ENCODE data around the gene ARHGDIA.
"Not testable (repeated sequence)": the region's sequence is repeated elsewhere in the genome, so short reads cannot be mapped to it uniquely, and the experiment has no call there.

The ARHGDIA gene

DNA sequence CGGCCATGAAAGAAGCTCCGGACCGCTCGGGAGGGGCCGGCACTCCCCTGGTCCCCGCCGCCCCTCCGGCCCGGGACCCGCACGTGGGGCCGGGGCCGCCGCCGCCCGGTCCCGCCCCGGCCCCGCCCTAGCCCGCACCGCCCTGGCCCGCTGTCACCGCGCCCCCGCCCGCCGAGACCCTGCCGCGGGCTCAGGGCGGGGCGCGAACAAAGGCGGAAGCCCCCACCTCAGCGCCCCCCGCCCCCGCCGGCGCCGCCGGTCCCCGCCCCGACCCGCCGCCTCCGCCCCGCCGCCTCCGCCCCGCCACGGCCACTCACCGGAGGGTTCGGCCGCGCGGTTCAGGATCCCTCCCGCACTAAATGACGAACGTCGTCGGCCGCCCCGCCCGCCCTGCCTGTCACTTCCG, at the start of gene ARHGDIA:
Gene ARHGDIA (minus strand): TSS at position 357 of the 406 bp plus-strand sequence. CDS start 1,407 bp downstream, outside the sequence.
- DNase-seq: no peak

DNA sequence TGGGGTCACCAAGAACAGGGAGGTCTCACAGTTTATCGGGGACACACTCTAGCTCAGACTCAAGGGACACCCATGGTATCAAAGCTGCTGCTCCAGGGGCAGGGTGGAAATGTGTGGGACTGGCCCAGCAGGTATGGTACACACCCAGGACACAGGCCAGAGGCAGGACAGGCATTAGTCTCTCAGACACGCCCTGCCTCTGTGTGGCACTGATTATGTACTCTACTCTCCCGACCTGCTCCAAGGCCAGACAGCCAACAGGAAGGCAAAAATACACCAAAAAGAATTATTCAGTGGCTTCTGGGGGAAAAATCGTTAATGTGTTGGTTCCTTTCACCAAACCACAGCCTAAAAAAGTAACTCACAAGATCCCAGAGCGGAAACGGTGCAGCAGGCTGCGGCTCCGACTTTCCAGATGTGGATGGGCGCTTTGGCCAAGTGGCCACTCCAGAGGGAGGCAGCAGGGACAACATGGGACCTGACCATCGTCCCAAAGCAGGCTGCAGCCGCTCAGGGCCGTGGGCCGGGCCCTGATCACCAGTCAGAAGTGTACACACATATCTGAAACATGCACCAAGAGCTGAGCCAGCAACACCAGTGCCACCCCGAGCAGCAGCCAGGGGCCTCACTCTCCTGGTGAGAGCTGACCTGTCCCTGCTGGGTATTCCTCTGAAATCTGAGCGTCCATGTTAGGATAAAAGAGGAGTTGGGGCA, 47.9 kb upstream of the ARHGDIA start:
- no peak for DNase-seq

DNA sequence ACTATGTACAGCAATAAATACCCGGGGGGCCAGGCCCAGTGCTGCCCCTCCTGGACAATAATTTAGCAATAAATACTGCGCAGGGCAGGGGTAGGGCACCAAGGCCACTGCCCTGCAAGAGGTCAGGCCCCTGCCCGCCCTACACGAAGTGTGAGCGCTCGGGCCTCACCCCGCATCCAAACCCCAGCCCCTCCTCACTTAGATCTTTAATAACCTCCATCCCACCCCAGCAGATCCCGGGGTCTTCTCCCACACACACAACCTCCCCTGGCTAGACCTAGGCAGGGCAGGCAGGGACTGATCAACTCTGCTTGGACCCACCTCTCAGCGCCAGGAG, 47.2 kb upstream of the ARHGDIA start:
- DNase-seq: not testable (repeated sequence)

DNA sequence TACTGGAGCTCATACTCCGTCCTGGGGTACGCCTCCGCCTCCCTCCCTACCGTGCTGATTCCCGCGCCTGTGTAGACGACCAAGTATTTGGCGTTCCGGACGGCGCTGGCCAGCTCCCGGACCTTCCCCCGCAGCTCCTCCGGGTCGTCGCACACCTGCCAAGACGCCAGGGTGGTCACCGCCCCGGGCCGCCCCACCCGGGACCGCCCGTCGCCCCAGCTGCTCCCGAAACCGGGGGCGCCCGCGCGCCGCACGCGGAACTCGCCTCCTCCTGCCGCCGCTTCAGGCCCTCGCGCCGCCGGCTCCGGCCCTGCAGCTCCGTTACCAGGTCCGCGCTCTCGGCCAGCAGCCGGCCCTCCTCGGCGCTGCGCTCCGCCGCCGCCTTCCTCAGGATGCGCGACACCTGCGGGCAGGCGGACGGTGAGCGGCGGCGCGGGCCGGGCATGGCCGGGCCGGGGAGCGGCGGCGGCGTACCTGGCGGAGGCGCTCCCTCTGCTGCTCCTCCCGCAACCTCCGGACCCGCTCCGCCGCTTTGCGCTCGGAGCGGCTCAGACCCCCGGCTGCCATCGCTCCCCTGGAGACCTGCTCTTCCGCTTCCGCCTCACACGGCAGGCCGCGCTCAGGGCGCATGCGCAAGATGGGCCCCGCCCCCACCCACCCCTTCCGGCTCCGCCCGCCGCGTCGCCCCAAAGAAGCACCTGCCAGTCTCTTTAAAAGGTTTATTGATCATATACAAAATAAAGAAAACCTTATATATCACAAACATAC, 46.6 kb upstream of the ARHGDIA start, which contains the start of gene SIRT7:
Gene SIRT7 (minus strand): TSS at position 612 of the 768 bp plus-strand sequence. CDS start 45 bp downstream, at position 567.
- DNase-seq: peak; percentile 65 to 77

DNA sequence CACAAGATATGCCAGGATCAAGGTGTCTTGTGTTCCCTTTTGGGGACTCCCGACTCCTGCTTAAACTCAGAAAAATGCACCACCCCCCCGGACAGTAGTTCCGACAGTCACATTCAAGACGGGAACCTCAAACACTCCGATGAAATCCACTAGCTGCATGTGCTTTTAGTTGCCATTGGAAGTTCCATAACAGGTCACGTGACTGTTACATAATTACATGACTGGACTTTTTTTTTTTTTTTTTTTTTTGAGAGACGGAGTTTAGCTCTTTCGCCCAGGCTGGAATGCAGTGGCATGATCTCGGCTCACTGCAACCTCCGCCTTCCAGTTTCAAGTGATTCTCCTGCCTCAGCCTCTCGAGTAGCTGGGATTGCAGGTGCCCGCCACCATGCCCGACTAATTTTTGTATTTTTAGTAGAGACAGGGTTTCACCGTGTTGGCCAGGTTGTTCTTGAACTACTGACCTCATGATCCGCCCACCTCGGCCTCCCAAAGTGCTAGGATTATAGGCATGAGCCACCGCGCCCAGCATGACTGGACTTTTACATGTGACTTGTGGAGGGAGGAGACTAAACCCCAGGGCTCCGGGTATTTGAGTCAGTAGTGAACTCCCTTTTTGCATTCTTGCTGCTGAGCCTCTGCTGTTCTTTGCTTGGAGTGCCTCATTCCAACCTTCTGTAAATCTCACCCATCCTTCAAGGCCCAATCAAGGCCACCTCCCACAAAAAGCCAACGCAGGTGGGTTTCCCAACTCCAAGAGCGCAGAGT, 45.3 kb upstream of the ARHGDIA start:
- no peak for DNase-seq

DNA sequence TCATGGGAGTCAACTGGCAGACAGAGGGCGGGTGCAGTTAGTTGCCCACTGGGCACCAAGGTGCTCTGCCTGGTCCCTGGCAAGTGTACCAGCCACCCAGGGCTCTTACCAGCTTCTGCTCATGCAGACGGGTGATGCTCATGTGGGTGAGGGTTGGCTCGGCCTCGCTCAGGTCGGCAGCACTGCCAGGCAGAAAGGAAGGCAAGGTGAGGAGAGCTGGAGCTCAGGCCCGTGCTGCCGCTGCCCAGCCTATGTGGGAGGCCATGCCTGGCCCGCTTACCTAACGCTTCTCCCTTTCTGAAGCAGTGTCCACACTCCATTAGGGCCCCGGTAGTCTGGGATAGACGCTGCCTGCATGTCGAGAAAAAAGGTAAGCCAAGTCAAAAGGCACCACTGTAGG, 44.2 kb upstream of the ARHGDIA start:
- no peak for DNase-seq

DNA sequence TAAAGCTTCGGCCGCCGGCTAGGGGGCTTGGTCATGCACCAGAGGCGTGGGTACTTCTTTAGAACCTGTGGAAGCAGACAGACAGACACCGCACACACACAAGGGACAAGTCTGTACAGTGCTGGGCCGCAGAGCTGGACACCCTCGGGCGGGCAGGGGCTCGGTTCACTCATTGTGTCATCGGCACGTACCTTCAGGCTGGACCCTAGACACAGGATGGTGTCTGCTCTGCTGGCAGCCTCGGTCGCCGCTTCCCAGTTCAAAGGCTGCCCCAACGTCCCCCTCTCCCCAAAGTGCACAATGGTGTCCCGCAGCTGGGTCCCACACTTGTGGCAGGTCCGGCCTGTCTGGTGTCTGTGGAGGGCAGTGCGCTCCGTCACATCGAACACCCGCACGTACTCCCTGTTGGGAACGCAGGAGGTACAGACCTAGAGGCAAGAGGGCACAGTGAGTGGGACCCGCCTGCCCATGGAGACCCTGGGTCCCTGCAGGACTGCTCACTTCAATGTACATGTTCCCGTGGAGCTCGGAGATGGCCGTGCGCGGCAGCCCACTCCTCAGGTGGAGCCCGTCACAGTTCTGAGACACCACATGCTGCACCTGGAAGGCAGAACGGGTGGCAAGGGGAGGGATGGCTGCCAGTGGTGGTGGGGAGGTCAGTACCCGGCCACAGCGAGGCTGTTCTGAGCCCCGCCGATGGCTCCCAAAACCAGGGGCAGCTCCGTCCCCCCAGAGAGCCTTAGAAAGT, 43.1 kb upstream of the ARHGDIA start:
- DNase-seq: no peak

DNA sequence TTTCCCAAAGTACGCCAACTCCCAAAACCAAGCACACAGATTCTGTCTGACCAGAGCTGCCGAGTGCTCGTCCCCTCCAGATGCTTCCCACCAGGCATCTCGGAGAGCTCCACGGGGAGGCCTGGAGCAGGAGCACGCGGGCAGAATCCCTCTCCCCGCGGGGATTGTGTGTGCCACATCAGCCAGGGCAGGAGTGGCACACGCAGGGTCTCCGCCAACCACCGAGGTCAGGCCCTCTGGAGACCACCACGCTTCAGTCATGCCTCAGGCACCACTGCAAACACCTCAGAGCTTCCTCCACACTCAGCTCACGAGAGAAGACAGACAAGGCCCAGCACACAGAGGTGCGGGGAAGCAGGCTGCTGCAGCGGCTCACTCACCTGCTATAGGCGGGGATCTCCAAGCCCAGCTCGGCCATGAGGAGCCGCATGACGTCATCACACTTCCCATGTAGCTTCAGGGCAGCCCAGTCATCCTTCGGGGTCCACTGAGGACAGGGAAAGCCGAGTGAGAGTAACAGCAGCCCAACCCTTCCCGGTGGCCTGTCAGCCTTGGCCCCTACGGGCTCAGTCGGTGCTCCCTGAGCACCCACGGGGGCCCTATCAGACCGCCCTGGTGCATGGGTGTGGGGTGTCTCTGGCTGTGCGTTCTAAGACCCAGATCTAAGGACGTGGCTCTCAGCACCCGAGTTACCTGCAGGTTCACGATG, 42.4 kb upstream of the ARHGDIA start:
- DNase-seq: no peak

DNA sequence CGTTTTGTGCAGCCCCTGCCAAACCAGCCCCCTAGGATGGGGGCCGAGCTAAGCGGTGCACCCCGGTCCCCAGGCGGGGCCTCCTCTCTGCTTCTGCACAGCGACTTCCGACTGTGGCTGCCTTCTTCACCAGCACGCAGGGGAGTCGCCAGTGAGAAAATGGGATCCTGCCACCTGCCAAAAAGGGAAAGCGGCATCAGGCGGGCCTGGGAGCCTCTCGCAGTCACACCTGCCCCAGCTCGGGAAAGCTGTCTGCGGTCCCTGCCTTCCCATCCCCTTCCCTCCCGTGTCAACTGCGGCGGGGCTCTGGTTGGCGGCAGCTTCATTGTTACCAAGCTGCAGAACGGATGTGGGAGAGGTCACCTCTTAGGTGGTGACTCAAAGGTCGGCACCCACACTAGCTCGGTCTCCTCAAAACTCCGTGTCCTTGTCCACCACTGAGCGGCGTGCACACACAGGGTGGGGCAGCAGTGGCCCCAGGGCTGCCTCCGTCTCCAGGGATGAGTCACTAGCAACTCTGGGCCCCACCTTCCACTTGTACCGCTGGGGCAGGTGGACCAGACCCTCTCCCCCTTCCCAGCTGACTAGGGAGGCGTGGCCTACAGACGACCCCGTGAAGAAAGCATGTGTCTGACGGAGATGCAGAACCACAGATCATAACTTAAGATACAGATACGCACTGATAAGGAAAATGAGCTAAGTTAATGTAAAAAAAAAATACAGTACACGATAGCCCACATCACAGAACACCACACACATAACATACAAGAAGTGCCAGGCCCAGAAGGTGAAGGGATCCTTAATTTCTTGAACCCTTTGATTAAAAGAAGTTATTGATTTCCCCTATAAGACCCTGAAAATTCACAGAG, 41.5 kb upstream of the ARHGDIA start:
- DNase-seq: no peak

DNA sequence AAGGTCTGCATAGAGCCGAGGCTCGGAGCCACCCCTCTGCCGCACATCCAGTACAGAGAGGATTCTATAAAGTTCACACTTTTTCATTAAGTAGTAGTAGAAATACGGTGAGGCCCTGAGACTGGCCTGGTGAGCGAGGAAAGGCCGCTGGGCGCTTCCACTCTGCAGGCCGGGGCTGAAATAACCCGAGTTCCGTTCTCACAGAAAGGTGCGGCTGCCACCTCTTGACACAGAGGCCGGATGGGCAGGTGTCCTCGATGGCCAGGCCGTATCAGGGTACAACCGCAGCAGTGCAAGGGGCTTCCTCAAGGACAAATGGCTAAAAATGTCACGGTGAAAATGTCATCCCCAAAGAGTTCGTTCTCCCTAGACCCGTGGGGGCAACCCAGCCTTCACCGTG, 40.8 kb upstream of the ARHGDIA start:
- DNase-seq: no peak

DNA sequence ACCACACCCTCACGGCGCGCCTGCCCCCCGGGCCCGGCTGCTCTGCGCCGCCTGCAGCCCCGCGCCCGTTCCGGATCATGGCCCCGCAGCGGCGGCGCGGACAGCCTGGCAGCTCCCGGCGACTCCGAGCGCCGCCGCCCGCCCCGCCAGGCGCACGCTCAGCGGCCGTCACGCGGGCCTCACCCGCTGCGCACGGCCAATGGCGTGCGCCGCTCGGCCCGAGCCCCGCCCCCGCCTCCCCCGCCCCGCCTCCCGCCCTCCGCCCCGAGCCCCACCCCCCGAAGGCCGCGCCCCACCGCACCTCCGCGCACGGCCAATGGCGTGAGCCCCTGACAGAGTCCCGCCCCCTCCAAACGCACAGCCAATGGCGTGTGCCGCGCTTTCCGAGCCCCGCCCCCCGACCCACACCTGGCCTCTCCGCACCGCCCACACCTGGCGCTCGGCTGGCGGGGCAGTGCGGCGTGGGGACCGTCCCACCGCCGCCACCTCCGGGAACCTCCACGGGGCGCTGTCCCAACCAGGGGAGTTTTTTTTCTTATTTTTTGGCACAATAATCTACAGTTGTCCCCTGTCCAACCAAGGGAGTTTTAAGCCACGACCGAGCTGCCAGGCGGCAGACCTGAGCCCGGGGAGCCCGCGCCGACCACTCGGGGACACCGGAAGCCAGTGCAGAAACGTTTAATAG, 40.3 kb upstream of the ARHGDIA start, which contains the start of gene PCYT2:
Gene PCYT2 (minus strand): TSS at position 123 of the 685 bp plus-strand sequence. CDS start 44 bp downstream, at position 79.
- peak; percentile 87 to 90 for DNase-seq

DNA sequence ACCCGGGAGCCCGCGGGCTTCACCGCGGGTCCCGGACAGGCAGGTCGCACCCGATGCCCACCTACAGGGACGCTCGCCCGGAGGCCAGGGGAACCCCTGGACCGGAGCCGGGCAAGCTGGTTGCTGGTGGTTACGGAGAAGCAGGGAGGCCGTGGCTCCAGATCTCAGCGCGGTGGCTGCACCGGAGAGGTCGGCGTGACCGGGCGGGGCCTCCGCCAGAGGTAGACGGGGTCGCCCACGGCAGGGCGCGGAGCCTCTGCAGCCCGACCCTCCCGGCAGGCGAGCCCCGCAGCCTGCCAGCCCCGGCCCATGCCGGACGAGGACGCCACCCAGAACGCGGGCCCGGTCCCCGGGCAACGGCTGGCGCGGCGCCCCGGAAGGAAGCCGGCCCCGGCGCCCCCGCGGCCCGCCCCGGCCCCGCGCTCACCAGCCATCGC, 39.7 kb upstream of the ARHGDIA start:
- DNase-seq: no peak

DNA sequence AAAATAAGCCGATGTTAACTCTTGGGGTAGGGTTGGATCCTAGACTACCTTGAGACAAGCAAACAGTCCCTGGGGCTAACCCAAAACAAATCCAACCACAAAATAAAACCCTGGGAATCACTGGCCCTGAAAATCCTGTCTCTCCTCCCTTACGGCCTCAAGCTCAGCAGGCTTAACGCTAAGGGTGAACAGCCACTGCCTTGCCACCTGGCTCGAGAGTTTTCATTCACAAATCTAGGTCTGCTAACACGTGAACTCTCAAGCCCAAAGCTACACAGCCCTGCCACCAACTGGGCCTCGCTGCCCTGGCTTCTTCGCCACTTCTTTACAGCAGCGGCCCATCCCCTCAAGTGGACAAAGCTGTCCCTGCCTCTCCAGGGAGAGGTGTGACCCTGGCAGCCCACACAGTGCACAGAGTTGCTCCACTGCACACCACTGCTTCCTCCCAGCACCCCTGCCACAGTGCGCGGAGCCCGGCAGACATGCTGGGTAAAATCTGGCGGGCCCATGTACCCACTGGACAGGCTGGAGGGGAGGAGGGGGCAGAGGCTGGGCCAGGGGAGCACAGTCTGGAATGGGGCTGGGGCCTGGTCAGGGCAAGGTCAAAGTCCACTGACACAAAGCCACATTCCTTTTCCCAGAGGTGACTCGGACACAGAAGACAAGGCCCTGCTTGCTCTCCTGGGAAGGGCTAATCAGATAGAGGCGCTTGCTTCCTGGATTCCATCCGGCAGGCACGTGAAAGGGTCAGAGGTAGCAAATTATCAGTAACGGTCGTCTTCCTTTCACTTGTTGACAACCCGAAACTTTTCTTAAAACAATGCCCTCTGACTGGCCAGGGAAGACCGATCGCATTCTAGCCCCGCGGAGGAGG, 39.1 kb upstream of the ARHGDIA start:
- no peak for DNase-seq

DNA sequence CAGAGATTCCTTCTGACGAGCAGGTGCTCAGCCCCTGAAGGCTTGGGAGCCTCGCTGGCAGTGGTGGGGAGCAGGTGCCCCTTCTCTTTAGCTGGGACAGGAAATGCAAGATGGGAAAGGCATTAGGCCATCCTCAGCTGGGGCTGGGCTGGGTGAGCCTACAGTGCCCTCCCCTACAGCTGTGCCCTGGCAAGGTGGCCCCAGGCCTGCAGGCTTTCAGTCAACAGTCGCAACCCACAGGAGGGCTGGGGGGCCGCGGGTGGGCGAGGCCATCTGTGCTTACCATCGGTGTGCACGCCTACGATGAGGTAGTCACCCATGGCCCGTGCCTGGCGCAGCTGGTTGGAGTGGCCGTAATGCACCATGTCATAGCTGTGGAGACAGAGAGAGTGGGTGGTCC, 38.1 kb upstream of the ARHGDIA start:
- no peak for DNase-seq

DNA sequence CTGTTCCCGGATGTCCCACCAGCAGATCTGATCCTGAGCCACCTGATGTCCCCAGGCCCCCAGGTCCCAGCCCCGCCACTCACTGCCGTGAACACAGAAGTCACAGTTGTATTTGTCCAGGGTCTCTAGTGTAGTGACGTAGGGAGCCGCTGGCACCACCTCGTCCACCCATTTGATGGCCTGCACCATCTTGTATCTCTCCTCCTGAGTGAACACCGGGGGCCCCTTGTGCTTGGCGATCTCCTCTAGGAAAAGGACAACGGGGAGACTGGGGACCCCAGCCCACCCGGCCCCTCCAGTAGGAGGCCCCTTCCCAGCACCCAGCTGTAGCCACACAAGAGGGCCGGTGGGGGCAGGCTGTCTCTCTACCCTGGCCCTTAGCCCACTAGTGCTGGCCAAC, 37.7 kb upstream of the ARHGDIA start:
- no peak for DNase-seq

DNA sequence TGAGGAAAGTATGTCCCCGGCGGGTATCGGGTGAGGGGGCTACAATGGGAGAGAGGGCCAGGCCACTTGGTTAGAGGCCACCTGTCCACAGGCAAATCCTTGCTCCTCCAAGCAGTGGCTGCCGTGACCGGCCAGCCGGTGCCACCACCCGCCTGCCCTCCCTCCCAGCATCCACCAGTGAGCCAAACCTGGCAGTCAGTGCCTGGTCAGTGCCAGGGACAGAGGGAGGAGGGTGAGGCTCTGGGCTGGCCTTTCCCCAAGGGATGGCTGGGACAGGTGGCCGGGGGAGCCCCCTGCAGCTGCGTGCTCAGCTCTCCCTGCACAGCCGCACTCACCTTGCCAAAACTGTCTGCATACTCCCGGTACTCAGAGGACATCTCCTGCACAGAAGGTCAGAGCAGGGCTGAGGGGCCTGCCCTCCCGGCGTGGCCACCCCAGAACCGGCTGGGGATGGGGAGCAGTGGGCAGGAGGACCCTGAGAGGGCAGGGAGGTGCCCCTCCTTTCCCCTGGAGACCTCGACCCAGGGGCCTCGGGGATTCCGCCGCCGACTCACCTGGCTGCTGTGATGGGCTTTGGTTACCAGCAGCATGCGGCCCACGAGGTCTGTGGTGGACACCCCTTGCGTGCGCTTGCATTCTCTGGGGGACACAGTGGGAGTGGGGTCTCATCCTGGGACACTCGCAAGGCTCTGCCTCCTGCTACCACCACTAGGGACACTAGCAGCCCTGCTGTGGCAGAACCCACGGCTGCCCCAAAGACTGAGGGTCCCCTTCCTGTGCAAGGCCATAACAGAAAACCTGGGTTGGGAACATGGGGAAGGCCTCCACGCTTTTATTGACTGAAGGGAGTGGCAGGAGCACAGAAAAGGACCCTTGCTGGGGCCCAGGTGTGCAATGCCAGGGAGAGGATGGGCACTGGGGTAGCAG, 36.3 kb upstream of the ARHGDIA start:
- DNase-seq: no peak

DNA sequence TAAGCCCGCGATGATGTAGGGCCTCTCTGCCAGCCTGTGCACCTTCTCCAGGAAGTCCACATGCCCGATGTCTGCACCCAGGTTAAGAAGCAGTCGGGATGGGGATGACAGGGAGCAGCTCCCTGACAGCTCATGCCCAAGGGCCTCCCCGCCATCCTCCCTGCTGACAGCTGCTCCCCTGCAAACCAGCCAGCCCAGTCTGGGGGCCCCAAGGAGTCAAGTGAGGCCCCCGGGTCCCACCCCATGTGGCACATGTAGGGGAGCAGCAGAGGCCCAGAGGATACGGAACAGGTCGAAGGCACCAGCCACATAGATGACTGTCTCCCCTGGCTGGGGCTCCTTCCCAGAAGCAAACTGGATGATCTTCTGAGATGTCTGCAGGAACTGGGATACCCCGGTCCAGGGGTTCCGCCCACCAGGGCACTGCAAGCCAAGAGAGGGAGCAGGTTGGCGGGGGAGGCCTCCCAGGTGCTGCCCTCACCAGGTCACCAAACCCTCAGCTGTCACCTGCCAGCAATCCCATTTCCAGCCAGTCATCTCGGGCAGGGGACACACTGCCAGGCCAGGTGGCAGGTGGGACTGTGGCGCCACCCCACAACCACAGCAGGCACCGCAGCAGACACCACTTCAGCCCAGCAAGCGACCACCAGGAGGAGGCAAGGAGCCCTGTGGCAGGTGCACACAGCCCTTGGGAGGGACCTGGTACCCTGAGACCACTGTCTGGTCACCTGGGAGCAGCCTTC, 35.5 kb upstream of the ARHGDIA start:
- DNase-seq: no peak
